ENCODE data around the gene CTNNA2.

Gene CTNNA2

DNA sequence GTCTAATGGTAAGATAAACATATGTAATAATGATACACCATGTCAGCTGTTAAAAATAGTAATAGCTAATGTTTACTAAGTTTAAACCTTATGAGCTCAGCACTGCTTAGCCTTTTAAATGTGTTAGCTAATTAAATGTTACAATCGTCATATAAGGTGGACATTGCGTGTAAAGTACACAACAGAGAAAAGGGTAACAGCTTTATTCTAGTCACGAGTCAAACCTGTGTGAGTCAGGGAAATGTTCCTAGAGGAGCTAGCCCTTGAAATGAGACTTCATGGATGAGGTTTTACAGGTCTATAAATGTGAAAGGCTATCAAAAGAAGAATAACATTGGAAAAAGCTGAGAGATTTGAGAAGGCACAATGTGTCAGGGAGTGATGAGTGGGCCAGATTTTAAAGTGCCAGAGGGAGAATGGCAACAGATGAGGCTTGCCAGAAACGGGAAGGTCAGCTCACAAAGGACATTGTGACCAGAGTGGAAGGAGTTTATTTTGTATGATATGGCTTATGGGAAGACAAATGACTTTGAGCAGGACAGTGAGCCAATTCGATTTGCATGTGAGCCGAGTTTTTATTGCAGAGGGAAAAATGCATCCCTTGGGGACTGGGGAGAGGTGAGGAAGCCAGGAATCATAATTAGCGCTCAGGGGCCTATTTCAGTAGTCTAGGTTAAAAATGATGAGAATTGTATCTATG is 276.3 kb downstream of the CTNNA2 start:
- TF ChIP-seq, protein P1, sequence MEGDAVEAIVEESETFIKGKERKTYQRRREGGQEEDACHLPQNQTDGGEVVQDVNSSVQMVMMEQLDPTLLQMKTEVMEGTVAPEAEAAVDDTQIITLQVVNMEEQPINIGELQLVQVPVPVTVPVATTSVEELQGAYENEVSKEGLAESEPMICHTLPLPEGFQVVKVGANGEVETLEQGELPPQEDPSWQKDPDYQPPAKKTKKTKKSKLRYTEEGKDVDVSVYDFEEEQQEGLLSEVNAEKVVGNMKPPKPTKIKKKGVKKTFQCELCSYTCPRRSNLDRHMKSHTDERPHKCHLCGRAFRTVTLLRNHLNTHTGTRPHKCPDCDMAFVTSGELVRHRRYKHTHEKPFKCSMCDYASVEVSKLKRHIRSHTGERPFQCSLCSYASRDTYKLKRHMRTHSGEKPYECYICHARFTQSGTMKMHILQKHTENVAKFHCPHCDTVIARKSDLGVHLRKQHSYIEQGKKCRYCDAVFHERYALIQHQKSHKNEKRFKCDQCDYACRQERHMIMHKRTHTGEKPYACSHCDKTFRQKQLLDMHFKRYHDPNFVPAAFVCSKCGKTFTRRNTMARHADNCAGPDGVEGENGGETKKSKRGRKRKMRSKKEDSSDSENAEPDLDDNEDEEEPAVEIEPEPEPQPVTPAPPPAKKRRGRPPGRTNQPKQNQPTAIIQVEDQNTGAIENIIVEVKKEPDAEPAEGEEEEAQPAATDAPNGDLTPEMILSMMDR (IDR thresholded peaks at IDR 0.05; ENCODE audit: low read depth, low read length) = no peak
- DNase-seq (ENCODE audit: low read depth in 2 of 2) = no peak
- no peak overlapping the region for H3K4me3 ChIP-seq (replicated peaks in 1 of 2; ENCODE audit: low read depth in 2 of 2, low read length in 2 of 2)

DNA sequence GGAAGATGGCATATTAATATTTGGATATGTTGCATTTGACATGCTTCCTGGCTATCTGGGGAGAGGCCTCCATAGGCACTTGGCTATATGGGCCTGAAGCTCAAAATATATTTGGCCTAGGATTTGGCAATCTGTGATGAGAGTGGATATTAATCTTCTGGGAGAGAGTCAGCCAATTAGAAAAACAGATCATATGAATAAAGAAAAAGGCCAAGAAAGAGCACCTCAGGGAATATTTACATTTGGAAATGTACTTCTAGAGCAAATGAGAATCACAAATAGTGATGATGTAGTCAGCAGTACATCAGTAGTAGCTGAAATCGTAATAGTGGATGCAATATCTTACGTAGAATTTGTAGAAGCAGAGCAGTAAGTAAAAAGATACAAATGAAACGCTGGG is 277.0 kb downstream of the CTNNA2 start:
- DNase-seq (ENCODE audit: low read depth in 2 of 2) = no peak
- H3K4me3 ChIP-seq (replicated peaks in 1 of 2; ENCODE audit: low read depth in 2 of 2, low read length in 2 of 2) = no peak overlapping the region
- TF ChIP-seq, protein P1 (IDR thresholded peaks at IDR 0.05; ENCODE audit: low read depth, low read length) = no peak

DNA sequence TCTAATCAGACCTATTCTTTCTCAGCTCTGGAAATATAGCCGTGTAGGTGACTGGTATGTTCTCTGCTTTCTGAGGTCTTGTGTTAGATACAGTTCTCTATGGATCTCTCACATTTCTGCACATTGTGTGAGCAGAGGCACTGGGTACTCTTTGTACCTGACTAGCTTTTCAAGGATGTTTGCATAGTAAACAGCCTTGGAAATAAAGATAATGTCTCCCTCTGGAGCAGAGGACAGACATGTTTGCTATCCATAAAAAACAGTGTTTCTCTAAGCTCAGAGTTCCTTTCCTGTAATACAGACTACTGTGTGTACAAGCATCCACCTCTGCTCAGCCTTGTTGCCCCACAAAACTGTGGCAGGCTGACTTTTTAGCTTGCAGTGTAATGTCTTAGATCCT is 279.2 kb downstream of the CTNNA2 start:
- no peak for DNase-seq (ENCODE audit: low read depth in 2 of 2)
- no peak overlapping the region for H3K4me3 ChIP-seq (replicated peaks in 1 of 2; ENCODE audit: low read depth in 2 of 2, low read length in 2 of 2)
- TF ChIP-seq, protein P1 (IDR thresholded peaks at IDR 0.05; ENCODE audit: low read depth, low read length) = no peak

DNA sequence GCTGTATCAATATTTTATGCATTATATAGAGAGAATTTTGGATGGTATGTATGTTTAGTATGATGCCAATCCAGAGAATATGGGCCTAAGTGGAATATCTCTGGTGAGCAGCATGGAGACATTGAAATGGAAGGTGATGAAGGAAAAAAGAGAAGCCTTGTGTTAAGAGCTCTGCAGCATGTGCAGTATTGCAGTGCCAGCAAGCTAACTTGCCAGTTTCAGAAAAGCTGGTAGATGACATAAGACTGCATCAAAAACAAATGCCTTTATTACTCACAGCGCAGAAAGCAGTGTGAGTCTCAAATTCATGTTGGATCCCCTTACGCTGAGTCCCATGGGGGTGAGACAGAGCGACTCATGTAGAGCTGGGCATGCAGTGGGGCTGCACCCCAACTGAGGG is 280.2 kb downstream of the CTNNA2 start:
- no peak overlapping the region for H3K4me3 ChIP-seq (replicated peaks in 1 of 2; ENCODE audit: low read depth in 2 of 2, low read length in 2 of 2)
- no peak for DNase-seq (ENCODE audit: low read depth in 2 of 2)
- TF ChIP-seq, protein P1 (IDR thresholded peaks at IDR 0.05; ENCODE audit: low read depth, low read length) = no peak

DNA sequence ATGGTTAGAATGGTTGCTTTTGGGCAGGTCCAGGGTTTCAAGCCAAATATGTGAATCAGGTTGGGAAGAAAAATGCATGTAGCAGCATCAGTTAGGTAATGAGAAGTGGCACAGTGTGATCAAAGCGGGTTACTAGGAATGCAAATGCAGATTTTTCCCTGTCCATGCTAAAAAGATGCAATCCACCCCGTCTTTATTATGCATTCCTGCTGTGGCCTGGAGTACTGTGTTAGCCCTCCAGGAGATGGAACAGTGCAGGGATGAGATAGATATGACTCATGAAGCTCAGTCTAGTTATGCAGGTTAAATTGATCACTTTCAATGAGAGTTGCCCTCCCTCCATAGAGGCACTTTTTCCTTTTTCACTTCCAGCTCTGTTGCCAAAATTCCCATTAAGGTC is 283.8 kb downstream of the CTNNA2 start:
- TF ChIP-seq, protein P1 (IDR thresholded peaks at IDR 0.05; ENCODE audit: low read depth, low read length) = no peak
- no peak for DNase-seq (ENCODE audit: low read depth in 2 of 2)
- no peak overlapping the region for H3K4me3 ChIP-seq (replicated peaks in 1 of 2; ENCODE audit: low read depth in 2 of 2, low read length in 2 of 2)

DNA sequence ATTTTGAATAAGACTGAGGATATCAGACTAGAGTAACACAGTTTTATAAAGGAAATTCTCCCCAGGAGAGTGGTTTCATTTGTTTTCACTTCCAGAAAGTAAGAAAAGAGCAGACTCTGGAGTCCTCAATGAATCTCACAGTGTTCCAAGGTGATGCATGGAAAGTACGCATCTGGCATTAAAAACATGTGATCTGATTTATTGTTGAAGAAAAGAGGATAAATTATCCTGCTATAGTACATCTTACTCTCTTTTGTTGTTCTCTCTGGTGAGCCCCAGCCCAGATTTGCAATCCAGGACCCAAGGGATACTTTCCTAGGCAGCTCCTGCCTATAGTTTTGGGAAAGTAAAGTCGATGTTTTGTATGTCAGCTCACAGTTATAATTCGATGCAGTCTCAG is 285.9 kb downstream of the CTNNA2 start:
- DNase-seq (ENCODE audit: low read depth in 2 of 2) = no peak
- TF ChIP-seq, protein P1 (IDR thresholded peaks at IDR 0.05; ENCODE audit: low read depth, low read length) = no peak
- no peak overlapping the region for H3K4me3 ChIP-seq (replicated peaks in 1 of 2; ENCODE audit: low read depth in 2 of 2, low read length in 2 of 2)

DNA sequence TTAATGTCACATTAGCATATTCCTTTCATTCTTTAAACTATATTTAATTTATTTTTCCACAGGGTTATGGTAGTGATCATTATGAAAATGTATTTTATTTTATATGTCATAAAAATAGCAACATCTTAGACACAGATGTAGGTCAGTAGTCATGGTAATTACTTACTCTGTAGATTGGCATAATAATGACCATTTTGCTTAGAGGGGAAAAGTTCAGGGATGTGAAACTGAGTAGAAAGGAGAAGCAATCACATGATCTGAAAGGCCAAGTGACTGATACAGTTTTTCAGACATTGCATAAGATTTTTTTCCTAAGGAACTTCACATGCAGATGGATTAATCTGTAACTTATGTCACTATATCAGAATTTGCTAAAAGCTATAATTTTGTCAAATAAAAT is 286.9 kb downstream of the CTNNA2 start:
- no peak overlapping the region for H3K4me3 ChIP-seq (replicated peaks in 1 of 2; ENCODE audit: low read depth in 2 of 2, low read length in 2 of 2)
- DNase-seq (ENCODE audit: low read depth in 2 of 2) = no peak

More for the DNA sequence above, 286.9 kb downstream of the CTNNA2 start:
- TF ChIP-seq, protein P1 (IDR thresholded peaks at IDR 0.05; ENCODE audit: low read depth, low read length) = no peak

Data from cardiac fibroblast (primary cell).